Breast epithelium (tissue), 3 donors: ENCODE measurements around the gene EDRF1.

Experiments used
- POLR2A ChIP-seq: fragments of 450-650 bp; IDR thresholded peaks from one replicate; pipeline ENCODE4 v1.6.1; 2016; ENCODE audit warnings: antibody characterized with exemption, mild to moderate bottlenecking, moderate library complexity
- POLR2AphosphoS5 ChIP-seq, 3 donors: sonication (generic); formaldehyde crosslinking; IDR thresholded peaks; one replicate each; pipeline ENCODE4 v1.6.1; 2017; ENCODE audit warnings: antibody characterized with exemption in 3 of 3
- TF ChIP-seq, protein P1 (sequence below), 3 donors: fragments of 450-650 bp; IDR thresholded peaks; one replicate each; pipeline ENCODE4 v1.5.1; 2016 to 2017; ENCODE audit warnings: antibody characterized with exemption in 3 of 3, mild to moderate bottlenecking in 3 of 3, moderate library complexity in 3 of 3

- TF ChIP-seq, protein P1, sequence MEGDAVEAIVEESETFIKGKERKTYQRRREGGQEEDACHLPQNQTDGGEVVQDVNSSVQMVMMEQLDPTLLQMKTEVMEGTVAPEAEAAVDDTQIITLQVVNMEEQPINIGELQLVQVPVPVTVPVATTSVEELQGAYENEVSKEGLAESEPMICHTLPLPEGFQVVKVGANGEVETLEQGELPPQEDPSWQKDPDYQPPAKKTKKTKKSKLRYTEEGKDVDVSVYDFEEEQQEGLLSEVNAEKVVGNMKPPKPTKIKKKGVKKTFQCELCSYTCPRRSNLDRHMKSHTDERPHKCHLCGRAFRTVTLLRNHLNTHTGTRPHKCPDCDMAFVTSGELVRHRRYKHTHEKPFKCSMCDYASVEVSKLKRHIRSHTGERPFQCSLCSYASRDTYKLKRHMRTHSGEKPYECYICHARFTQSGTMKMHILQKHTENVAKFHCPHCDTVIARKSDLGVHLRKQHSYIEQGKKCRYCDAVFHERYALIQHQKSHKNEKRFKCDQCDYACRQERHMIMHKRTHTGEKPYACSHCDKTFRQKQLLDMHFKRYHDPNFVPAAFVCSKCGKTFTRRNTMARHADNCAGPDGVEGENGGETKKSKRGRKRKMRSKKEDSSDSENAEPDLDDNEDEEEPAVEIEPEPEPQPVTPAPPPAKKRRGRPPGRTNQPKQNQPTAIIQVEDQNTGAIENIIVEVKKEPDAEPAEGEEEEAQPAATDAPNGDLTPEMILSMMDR (IDR thresholded peaks at IDR 0.05), result no peak
- no peak for TF ChIP-seq POLR2A
- TF ChIP-seq POLR2AphosphoS5 (IDR thresholded peaks at IDR 0.05), result no peak
Observed at GRCh38 chr10:125785791-125786190, 66.3 kb downstream of the EDRF1 start.
